GM19025 (cell line): ENCODE measurements around the gene SPOCK1.

Experiments
- ATAC-seq: cut with Tn5 transposase; IDR thresholded peaks from one replicate; pipeline ENCODE4 v1.9.1; 2021; ENCODE audit warnings: mild to moderate bottlenecking, low read depth, moderate library complexity; ENCODE audit not compliant: unreplicated experiment

Gene SPOCK1

DNA sequence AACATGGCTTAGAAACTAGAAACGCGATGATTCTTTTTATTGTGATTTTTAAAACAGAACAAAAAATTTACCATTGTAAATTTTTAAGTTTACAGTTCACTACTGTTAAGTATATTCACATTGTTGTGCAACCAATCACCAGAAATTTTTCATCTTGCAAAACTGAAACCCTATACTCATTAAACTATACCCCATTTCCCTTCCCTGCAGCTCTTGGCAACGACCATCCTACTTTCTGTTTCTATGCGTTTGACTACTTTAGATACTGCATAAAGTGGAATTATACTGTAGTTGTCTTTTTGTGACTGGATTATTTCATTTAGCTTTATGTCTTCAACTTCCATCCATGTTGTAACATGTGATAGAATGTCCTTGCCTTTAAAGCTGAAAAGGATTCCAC is 52.5 kb downstream of the SPOCK1 start:
- ATAC-seq = no peak

DNA sequence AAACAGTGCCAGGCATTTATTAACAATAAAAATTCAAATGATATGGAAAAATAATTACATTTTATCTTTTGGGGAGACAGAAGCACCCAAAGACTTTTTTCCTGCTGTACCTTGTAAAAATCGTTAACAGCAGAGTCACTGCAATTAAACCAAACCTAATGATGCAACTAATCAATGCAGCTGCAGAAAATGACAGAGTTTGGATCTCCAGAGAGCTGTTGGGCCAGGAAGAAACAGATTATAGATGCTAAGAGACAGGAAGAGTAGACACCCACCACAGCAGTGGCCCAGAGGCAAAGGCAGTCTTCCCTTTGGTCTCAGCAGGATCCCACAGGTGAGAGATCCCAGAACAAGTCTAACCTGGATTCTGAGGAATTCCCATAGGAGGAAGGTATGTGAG is 53.0 kb downstream of the SPOCK1 start:
- ATAC-seq = no peak

DNA sequence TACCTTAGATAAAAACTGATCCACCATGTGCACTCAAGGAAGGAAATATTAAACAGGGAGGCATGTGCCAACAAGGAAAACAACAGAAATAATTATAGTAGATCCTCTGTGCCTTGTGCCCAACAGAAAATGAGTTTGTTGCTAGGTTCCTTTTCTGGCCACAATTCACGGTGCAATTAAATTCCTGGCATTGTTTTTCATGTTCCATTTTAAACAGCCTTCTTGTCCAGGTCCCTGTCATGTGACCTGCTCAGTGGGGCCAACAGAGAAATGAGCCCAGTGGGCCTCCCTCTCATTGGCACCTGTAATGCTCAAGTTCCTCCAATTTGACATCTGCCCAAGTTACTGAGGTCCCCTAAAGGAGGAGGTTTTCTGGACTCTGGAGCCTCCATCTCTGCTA is 56.5 kb downstream of the SPOCK1 start:
- ATAC-seq = no peak

DNA sequence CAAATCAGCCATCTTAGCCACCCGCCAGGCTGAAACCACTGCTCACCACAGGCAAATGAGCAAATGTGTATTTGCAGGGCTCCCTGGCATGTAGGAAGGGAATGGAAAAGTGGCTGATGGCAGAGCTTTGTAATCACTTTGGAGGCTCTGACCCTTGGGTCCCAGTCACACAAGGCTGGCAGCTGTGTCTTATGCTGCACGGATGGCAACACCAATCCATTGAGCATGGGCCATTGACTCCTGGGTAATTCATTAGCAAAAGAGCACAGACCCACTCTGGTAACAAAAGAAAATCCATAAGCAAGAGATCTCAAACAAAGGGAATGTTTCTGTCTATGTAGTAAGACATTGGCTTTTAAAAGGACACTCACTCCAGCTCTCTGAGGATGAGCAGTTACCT is 57.6 kb downstream of the SPOCK1 start:
- no peak for ATAC-seq

DNA sequence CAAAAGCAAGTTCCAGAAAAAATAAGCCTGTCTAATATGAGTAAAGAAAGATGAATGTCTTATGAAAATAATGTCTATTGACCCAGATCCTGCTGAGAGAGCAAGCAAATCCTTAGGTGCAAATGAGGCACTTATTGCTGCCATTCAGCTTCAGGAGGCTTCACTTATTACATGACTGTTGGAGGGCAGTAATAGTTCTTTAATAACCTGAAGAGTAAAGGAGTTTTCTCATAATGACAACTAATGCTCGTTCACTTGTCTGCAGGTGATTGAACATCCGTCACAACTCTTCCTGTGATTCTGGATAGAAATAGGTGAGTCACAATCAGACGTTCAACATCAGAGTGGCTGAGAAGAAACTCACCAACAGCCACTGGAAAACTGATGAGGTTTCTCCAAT is 58.3 kb downstream of the SPOCK1 start:
- ATAC-seq = no peak

DNA sequence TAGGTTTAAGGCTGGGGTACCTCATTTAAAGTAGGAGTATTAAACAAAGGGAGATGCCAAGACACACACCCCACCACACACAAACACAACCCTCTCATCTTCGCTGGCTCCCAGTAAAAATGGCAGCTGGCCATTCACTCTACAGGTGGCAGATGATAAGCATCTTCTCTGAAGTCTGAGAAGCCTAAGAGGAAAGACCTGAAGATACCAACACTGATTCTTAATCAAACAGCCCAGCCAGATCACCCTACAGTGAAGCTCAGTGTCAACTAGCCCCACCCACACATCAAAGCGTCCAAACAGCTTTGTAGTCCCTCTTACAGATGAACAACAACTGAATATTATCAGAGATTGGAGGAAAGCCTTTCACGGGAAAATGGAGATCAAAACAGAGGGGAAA is 59.5 kb downstream of the SPOCK1 start:
- no peak for ATAC-seq

DNA sequence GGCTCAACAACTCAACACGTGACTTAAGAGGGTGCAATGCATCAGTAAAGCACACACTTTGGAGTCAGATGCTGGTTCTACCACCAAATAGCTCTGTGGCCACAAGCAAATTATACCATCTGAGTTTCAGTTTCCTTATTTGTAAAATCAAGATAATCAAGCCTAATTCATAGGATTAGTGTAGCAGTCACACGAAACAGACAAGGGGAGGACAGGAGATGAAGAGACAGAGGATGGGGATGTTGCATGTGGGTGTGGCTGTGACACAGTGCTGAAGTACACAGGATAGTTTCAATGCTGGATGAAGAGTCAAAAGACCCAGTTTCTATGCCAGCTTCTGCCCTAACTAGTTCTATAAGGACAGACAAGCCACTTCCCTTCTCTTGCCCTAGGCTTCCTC is 60.2 kb downstream of the SPOCK1 start:
- ATAC-seq = no peak

DNA sequence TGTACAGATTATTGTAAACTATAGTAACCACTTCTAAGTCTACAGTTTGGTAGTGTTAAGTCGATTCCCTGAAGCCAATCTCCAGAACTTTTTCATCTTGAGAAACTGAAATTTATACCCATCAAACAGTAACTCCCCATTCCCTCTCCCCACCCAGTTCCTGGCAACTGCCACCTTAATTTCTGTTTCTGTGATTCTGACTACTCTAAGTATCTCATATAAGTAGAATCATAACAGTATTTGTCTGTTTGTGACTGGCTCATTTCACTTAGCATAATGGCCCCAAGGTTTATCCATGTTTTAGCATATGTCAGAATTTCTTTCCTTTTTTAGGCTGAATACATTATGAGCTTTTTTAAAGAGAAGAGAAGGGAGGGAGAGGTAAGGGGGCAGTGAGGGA is 61.4 kb downstream of the SPOCK1 start:
- no peak for ATAC-seq

DNA sequence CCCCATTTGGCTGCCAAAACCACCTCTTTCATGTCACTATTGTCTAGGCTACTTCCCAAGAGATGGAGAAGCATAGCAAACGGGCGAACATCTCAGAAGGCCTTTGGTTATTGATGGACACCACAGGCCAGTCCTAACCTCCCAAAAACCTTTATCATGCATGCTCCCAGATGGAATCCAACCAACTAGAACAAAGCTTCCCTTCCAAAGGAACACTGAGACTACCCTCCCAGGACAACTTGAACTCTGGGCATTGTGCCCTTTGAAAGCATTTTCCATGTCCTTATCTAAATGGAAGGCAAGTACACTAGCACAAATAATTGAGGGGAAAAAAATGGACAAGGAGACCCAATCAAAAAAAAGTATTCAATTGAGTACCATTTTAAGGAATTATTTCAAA is 65.6 kb downstream of the SPOCK1 start:
- ATAC-seq = no peak

DNA sequence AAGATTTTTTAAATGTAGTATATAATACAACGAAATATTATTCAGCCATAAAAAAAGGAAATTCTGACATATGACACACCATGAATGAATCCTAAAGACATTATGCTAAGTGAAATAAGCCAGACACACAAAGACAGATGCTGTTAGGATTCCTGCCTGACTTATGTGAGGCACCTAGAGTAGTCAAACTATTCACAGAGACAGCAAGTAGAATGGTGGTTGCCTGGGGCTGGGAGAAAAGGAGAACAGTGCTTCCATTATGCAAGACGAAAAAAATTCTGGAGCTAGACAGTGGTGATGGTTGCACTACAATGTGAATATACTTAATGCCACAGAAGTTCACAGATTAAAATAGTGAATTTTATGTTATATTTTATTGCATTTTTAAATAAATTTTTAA is 66.8 kb downstream of the SPOCK1 start:
- ATAC-seq = no peak

DNA sequence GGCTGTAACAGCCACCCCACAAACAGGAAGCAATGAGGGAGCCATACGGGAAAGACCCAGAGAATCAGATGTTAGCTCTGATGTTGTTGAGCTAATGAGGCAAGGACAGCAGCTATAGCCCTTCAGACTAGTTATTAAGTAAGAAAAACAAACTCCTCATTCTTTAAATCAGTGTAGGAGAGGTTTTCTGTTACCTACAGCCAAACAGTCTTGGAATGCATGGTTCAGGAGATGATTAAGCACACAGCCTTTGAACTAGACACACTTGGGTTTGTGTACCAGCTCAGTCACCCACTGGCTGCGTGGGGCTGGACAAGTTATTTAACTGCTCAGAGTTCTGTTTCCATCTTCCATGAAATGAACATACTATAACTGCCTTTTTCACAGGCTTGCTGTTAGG is 68.1 kb downstream of the SPOCK1 start:
- ATAC-seq = no peak

DNA sequence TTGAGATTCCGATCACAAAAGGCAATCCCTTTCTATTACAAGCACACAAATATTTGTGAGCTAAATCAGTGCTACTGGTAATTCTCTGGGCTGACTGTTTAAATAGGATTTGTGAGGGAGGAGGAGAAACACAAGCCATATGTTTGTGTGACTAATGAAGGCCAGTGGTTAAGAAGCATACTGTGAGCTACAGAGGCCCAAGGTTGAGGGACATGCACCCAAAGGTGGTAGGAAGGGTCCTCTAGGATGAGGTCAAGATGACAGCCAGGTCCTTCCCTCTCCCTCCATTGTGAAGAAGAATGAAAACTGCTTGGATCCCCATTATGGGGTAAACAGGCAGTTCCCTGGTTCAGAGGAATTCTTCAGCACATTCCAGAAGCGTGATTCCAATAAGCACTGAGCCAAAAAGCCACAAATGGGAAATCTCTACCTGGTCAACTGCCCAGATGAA is 83.9 kb downstream of the SPOCK1 start:
- no peak for ATAC-seq

DNA sequence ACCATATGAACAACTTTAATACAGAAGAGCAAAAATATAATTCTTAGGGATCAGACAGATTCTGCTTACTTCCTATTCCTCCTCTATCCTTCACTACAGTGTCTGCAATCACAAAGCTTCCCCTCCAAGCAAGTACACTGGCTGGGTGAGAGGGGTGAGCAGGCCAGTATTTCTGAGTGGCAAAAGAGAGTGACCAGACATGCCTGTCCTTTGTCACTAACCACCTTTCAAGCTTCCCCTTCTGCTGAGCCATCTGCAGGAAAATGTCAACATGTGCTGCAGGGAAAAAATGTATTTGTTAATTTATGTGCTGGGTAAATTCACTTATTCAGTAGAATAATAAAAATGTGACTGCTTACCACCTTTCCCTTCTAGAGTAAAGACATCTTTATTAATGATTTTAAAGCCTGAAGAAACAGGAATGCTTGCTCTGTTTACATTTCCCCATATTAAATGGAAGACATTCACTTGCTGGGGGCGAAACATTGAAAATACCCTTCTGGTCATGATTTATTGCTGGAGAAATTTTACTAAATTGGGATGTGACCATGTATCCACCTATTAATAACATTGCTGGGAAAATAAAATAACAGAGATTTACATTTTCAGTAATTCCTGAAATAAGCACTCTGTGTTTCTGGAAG is 84.9 kb downstream of the SPOCK1 start:
- no peak for ATAC-seq

DNA sequence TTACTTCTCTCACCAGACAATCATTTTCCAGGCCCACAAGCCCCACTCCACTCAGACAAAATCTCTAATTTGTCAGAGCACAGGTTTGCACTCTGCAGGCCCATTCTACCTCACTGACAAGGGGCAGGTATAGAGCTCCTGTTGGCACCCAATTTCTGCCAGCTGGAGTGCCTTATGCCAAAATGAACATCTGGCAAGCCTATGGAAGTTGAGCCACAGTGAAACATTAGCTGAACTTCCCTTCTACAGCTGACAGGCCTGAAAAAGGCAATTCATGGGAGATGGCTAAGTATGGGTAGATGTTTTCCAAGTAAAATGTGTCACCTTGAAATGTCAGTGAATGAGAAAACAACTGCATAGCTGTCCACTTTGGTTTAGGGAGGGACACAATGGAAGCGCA is 87.0 kb downstream of the SPOCK1 start:
- ATAC-seq = no peak

DNA sequence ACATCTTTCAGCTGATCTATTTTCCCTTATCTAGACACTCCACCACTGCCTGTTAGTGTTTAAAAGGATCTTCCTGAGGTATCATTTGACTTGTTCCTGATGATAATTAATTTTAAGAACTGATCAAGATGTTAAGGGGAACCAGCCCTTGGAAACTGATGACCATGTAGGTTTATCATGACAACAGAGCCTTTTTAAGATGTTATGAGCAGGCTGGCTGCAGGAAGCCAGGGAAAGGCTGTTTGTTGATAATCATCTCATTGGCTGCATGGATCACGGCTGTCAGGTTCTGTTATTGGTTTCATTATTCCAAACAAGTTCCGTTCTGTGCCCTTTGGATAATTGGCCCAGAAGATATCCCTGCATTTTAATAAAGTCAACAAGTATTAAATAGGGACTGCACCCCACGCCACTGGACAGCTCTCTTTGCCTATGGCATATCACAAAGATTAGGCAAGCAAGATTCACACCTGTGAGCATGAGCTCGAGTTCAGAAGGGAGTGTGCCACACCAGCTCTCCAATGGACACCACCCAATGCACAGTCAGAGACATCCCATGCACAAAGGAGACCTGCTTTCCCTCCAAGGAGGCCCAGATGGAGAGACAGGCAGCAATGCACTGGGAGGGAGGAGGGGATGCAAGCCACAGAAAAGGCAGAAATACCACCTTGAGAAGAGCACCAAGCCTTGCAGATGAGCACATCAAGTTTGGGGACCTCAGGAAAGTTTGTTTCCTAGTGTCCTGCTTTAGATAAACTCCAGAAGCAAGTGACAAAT is 88.7 kb downstream of the SPOCK1 start:
- ATAC-seq = no peak

DNA sequence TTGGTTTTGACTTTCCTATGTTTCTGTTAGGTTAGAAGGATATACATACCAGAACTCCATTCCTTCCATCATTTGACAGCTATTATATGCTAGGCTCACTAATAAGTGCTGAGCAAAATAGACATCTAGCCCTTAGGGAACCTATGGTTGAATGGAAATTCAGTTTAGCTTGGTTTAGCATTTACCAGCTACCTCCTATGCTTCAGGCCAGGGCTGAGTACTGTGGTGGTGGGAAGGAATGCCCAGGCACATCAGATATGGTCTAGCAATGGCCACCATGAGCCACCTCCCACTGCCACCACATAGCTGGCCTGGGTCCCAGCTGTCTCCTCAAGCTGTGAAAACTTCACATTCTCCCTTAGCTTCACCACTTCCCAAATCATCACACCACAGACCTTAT is 89.4 kb downstream of the SPOCK1 start:
- ATAC-seq = no peak

DNA sequence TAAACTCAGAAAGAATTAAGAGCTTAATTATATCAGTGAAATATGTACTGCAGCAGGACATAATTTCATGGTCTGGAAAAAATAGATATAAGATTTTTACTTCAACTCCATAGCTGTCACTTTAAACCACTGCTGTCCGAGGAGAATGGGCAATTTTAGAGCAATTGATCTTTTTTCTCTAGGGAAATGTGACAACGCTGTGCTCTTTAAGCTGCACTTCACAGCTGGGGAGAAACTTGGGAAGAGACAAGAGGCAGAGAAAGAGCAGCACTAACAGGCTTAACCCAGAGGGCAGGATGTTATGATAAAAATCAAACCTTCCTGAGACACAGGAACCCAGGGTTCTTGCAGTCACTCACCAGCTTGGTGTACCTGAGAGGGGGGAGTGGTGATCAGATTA is 92.0 kb downstream of the SPOCK1 start:
- no peak for ATAC-seq

DNA sequence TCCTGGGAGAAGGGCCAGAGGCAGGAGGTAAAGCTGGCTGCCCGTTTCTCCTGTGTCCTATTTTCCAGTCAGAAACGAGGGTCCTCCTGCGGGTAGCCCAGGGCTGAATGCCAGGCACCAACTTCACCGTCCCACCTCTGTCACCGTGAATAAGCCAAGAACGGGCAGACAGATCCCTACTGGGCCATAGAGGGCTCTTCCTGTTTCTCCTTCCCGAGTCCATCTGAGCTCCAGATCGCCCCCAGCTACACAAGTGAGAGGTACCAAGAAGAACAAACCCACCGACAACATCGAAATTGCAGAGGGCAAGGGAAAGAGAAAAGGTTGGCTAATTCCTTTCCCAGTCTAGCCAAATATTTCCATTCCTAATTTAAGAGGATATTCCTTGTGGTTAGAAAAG is 93.7 kb downstream of the SPOCK1 start:
- ATAC-seq = no peak

DNA sequence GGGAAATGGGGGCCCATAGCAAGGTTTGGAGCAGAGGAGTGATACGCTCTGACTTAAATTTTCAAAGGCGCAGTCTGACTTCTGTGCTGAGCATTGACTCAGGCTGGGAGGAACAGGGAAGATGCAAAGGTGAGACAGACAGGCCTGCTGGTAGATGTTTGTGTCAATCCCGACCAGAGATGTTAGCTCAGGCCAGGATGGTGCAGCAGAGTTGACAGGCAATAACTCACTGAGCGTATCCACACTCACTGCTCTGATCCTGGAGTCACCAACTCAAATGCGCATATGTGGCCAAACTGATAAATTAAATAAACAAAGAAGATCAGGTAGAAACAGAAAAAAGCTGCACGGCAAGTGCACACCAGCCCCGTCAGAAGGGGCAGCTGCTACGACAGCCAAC is 95.3 kb downstream of the SPOCK1 start:
- ATAC-seq = no peak

DNA sequence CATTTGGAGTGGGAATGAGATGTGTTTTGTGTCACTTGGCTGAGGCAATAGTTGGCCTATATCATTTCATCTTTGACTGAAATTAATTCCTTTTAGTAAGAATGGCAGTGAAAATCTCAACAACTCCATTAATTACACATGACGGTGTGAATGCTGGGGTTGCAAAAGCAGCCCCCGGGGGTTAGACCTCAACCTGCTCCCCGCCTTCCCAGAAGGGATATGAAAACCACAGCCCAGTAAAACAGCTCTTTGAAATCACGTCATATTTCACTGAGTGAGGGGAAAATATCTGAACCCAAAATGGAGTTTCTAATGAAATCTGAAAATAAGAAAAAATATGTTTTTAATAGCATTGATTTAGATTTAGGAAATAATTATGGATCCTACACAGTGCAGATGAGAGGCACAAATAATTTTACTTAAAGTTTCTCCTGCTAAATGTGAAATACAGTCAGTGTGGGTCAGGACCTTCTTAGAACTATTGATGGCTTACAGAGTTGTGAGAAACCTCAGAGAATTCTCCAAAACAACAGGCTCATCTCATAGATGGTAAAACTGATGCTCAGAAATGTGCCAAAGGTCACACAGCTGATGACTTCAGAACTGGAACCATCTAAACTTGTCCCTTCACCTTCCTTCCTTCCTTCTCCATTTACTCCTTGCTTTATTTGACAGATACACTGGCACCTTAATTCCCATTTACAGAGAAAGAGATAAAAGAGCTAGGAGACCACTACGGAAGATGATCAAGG is 96.5 kb downstream of the SPOCK1 start:
- ATAC-seq = no peak

DNA sequence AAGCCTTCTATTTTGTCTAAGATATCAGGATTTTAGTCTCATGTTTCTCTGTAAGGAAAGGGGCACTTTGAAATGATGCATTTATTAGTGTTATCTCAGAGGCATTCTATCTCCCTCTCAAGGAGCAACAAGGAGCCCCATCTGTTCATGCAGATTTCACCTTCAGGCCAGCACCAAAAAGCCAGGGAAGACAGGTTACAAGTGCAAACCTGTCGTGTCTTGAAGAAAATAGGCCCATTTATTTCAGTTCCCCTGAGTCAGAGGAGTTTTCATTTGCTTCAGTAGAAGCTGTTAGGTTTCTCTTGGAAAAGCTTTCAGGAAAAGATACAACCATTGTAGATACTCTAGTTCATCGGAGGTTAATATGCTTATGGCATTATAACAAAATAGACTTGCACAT is 97.2 kb downstream of the SPOCK1 start:
- ATAC-seq = no peak

DNA sequence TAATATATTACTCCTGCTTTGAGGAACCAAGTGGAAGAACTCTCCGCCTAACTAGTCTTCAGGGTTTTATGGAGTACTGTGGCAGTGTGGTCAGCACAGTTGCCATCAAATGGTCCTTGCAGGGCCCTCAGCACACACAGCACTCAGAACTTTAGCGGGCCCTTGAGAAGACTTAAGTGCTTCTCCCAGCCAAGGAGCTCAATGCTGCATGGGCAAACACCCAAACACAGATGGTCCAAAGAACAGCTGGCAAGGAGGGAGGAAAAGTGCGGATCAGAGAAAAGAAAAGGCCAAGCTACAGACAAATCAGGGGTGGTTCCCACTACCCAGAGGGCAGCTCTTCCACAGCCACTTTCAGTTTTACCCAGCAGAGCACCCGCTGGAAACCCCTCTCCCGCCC is 98.6 kb downstream of the SPOCK1 start:
- ATAC-seq = no peak
